GM19324 (cell line): Measurements from ENCODE around the gene GDF3.
"Not testable (repeated sequence)": the region's sequence is repeated elsewhere in the genome, so short reads cannot be mapped to it uniquely, and the experiment has no call there.

ENCODE experiments used
- ATAC-seq: cut with Tn5 transposase; IDR thresholded peaks from one replicate; pipeline ENCODE4 v1.9.1; 2021; ENCODE audit warnings: mild to moderate bottlenecking, moderate library complexity; ENCODE audit not compliant: unreplicated experiment, low FRiP score

The GDF3 gene

DNA sequence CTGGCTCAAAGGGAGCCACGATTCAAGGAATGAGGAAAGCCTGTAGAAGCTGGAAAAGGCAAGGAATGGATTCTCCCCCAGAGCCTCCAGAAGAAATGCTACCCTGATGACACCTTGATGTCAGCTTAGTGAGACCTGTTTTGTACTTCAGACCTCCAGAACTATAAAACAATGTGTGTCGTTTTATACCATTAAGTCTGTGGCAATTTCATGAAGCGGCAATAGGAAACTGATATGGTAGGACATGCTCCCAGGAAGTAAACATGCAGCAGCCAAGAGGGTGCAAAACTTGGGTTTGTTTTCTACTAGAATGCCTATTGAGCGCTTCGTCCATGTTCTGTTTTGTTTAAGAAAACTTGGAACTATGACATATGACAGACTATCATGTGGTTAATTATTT, 27.4 kb downstream of the GDF3 start:
- no peak for ATAC-seq

DNA sequence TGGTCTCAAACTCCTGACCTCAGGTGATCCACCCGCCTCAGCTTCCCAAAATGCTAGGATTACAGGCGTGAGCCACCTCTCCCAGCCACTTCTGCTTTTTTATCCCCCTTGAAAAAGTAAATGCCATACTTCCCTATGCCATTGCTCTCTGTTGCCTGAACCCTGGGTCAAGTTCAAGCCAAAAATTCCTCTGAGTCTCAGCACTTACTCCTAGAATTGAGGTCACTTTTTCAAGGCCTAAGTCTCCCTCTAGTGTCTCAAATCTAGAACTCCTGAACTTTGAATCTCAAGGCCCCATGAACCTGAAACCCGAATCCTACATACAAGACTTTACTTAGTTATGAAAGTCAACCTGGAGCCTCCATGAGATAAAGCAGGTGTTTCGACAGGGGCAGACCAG, 28.4 kb downstream of the GDF3 start:
- no peak for ATAC-seq

DNA sequence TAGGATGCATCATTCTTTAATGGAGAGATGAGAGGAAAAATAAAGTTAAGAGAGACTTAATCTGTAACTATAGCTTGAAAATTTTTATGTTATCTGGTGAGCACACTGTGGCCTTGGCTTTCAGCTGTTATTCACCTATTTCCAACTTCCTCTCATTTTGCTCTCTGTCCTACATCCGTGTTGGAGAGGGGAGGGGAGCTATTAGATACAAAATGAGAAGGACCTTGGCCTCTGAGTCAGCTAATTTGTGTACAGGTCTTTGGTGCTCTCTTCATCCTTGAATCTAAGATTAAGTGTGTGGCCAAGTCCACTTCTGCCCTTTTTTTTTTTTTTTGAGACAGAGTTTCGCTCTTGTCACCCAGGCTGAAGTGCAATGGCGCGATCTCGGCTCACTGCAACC, 29.0 kb downstream of the GDF3 start:
- no peak for ATAC-seq

DNA sequence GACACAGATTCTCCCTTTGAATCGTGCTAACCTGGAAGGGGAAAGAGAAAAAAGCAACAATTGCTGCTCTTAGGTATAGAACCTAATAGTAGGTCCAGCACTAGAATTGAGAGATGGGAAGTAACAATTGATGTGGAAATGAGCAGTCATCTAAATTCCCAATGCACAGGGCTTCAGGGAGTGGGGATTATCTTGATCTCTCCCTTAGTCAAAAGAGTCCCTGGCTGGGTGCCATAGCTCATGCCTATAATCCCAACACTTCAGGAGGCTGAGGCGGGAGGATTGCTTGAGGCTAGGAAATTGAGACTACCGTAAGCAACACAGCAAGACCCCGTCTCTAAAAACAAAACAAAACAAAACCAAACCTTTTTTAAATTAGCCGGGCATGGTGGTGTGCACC, 33.8 kb downstream of the GDF3 start:
- ATAC-seq, result no peak

DNA sequence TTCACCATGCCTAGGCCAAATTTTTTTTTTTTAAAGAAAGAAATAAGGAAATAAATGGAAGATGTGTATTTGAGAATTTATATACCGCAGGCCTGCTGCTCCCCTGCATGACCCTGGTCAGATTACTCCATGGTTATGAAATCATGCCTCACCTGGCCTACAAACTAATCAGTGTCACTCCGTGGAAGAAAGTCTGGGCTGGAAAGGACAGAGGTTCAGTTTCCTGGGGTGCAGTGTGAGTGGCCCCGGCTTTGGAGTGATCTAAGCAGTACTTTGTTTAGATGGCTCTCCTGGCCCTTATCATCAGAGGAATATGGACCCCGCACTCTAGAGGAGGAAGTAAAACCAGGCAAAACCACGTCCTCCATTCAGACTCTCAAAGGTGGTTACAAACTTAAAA, 39.5 kb downstream of the GDF3 start:
- no peak for ATAC-seq

DNA sequence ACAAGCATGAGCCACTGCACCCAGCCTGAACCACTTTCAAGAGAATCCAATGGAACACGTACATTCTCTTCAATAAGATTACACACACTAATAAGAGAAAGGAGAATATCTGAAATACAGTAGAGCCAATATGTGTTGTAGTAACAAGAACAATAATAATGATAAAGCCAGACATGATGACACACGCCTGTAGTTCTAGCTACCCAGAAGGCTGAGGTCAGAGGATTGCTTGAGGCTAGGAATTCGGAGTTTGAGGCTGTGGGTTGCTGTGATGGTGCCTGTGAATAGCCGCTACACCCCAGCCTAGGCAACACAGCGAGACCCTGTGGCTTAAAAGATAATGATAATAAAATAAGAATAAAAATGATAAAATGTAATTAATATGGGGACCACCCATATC, 45.5 kb downstream of the GDF3 start:
- ATAC-seq, result no peak

DNA sequence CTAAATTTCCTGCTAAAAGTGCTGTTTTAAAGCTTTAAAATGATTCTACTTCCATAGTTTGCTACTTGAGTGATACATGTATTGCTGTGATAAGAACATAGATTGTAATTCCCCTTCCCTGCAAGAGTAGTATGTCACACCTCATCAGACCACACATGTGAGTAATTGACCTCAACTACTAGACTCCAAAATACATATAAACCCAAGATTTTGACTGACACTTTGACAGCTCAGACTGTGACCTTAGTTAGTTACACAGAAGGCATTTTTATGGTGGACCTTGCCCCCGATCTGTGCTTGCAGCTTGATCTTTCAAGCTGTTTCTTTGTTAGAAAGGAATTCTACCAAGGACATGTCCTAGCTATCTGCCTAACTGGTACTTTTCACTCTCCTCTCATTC, 48.5 kb downstream of the GDF3 start:
- ATAC-seq, result no peak

DNA sequence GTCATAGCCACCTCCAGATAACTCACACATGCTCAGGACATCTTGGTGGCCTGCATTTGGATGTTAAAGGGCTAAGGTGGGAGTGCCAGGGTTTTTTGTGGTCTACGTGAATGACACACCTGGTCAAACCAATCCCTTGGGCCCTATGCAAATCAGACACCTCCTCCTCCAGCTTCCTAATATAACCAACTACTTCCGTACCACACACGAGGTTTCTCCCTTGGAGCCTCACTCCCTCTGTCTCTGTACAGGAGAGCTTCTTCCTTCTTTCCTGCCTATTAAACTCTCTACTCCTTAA, 49.4 kb downstream of the GDF3 start:
- ATAC-seq, result no peak

DNA sequence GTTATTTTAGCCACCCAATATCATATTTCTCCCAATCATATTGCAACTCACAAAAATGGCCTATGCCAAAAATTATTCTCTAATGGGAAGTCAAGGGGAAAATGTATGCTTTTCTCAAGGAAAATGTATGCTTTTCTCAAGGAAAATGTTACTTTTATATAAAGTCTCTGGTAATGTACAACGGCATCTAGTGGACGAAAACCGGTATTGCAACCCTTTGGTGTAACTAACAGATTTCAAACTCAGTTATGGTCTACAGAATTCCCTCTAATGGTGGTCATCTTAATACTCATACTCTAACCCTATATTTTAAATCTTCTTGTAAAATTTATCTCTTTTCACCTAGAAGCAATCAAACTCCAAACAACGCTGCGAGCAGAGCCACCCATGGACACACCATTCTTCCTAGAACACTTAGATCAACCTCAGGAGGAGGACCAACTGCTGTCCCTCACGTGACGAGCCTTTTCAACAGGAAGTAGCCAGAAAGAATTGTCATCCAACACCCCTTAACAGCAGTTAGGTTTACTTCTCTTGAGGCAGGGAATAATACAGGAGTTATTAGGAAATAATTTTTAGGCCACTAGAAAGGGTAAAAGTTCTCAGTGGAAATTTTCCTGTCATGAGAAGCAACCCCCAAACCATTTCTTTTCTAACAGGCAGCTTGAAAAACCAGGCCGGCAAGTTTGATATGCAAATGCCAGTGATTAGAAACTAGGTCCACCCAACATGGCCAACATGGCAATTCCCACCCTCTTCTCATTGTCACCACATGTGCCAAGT, 50.0 kb downstream of the GDF3 start:
- no peak for ATAC-seq

DNA sequence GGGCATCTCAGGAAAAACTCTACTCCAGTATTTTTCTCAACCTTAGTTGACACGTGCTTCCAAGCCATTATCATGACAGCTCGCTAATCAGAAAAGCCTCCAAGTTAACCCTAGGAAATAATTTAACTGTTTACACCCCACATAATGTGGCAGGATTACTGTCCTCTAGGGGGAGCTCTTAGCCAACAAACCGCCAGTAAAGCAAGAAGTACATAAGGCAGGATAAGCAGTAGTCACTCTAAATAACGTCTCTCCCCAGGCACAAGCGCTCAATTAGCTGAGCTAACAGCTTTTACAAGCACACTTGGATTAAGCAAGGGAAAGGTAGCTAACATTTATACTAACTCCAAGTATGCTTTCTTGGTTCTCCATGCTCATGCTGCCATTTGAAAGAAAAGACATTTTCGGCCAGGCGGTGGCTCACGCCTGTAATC, 52.7 kb downstream of the GDF3 start:
- no peak for ATAC-seq

DNA sequence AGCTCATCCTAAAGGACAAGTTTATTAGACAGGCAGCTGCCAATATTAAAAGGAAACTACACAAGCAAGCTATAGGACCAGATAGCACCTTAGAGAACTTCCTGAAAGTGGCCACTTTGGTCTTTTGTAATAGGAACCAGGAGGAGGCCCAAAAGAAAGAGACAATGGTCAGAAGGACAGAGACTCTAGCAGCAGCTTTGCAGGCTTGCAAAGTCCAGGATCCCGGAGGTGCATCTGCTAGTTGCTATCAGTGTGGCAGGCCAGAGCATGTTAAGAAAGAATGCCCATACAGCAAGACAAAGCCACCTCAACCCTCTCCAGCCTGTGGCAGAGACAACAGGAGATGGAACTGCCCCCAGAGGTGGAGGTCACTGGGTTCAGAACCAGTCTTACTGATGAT, 53.3 kb downstream of the GDF3 start:
- ATAC-seq, result no peak

DNA sequence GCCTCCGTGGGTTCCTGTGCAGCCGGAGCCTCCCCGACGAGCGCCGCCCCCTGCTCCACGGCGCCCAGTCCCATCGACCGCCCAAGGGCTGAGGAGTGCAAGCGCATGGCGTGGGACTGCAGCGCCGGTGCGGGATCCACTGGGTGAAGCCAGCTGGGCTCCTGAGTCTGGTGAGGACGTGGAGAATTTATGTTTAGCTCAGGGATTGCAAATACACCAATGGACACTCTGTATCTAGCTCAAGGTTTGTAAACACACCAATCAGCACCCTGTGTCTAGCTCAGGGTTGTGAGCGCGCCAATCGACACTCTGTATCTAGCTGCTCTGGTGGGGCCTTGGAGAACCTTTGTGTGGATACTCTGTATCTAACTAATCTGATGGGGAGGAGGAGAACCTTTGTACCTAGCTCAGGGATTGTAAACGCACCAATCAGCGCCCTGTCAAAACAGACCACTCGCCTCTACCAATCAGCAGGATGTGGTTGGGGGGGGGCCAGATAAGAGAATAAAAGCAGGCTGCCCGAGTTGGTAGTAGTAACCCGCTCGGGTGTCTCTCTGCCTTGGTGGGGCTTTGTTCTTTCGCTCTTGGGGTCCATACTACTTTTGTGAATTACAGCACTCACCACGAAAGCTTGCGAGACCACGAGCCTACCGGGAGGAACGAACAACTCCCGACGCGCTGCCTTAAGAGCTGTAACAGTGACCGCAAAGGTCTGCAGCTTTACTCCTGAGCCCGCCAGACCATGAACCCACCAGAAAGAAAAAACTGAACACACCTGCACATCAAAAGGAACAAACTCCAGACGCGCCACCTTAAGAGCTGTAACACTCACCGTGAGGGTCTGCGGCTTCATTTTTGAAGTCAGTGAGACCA, 55.2 kb downstream of the GDF3 start:
- not testable (repeated sequence) for ATAC-seq
